GM21447 (cell line): Measurements from ENCODE around the gene SI.
"Not testable (repeated sequence)": the region's sequence is repeated elsewhere in the genome, so short reads cannot be mapped to it uniquely, and the experiment has no call there.

Experiments used
- ATAC-seq: cut with Tn5 transposase; IDR thresholded peaks from one replicate; pipeline ENCODE4 v1.9.1; 2021; ENCODE audit not compliant: unreplicated experiment

SI gene

GRCh38 chr3:165078293-165078692, at the start of gene SI:
SI (minus strand) TSS chr3:165078496; CDS start chr3:165076012, 2,484 bp downstream.
- no peak for ATAC-seq

DNA sequence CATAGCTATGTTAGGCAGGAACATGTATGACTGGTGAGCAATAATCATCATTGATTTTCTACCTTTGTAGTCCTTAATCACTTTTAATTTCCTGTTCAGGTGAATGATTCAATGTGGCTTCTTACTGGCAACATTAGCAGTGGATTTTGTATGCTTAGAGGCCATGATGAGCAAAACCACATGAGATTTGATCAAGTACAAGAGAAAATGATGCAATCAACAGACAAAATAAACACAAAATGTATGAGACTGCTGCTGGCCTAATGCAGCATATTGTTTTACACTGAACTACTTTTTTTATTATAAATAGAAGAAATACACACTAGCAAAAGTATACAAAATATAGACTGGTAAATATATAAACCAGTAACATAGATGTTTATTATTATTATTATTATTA, 47.5 kb upstream of the SI start:
- ATAC-seq: no peak

DNA sequence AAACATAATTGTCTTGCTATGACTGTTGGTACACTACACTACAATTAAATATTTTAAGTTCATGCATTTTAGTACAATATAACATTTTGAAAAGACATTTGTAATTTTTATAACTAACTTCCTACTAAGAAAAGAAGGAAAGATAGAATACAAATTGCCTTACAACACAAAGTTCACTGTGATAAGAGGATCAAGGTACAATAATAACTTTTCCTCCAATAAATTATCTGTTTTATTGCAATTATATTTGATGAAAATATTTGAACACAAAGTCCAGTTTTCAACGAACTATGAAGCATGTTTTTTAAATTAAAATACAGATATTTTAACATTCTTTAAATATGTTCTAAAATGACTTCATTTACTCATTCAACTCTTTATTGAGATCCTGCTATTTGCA, 33.1 kb upstream of the SI start:
- ATAC-seq: no peak

DNA sequence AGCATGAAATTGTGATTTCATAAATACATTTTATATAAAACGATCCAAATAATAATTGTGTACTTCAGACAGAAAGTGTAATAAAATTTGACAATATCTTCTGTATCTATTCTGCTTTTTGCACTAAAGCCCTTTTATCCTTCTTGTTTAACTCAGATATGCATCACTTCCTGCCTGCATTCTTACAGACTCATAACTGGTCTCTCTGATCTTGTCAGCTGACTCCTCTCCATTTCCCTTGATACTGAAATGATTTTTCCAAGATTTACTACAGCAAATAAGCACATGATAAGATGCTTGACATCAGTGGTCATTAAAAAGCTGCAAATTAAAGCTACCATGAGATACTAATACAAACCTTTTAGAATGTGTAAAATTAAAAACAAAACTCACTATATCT, 25.3 kb upstream of the SI start:
- ATAC-seq: no peak

DNA sequence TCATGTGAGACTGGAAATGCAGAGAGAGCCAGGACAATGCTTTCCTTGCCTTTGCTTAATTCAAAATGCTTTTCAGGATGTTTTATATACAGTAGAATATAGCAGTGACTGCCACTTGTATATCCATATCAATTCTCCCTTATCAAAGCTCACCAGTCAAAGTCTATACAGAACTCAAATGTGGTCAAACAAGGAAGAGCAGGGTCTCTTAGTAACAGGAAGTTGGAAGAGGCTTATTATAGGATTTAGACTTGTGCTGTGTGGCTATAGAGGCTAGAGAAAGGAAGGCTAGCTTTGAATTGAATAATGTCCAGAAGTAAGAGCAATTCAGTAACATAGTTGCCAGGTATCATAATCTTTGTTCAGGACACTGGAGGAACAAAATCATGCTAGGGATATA, 4.4 kb upstream of the SI start:
- no peak for ATAC-seq

DNA sequence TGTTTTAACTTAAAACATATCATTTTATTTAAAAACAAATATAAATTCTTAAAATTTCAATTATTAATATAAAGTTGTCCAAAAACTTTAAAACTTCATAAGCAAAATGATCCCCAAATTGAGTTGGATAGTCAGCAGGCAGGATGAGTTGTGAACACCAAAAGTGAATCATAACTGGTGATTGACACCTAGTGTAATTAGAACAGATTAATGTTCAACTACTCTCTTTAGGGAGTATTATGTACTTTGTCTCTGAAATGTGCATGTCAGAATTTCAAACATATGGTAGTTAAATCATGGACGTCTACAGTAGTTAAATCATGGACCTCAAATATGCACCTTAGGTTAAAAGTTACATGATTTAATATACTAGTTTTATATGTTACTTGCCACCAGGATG, 2.9 kb upstream of the SI start:
- ATAC-seq: no peak

- ATAC-seq: no peak
Measured at GRCh38 chr3:165075695-165076094, 2.6 kb downstream of the SI start.

- ATAC-seq: no peak
Measured at GRCh38 chr3:165070682-165071081, 7.6 kb downstream of the SI start.

- ATAC-seq: no peak
Measured at GRCh38 chr3:165056510-165056909, 21.8 kb downstream of the SI start.

GRCh38 chr3:165040186-165040585, 38.1 kb downstream of the SI start:
- ATAC-seq: no peak

DNA sequence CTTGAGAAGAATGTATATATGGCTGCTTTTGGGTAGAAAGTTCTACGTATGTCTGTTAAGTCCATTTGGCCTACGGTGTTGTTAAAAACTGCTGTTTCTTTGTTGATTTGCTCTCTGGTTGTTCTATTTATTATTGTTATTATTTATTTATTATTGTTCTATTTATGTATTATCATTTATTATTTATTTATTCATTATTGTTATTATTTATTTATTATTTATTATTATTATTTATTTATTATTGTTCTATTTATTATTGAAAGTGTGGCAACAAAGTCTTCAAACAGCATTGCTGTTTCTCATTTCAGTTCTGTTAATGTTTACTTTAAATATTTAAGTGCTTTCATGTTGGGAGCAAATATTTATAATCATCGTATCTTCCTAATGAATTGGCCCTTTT, 66.7 kb downstream of the SI start:
- no peak for ATAC-seq

DNA sequence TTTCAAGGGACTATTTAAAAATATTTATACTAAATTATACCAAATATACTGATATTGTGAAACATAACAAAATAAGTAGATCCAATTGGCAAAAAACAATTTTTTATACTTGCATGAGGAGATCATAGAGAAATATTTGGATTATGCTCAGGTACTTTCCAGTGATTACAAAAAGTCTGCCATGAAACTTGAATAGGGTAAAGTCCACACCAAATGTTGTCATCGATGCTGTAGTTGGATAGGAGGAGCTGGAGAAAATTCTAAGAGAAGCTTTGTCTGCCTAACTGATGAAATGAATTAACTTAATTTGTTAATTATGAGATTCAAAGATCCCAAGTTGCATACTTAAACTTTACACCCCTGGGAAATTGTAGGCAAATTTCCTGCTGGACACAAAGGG, 93.3 kb downstream of the SI start:
- ATAC-seq: no peak

DNA sequence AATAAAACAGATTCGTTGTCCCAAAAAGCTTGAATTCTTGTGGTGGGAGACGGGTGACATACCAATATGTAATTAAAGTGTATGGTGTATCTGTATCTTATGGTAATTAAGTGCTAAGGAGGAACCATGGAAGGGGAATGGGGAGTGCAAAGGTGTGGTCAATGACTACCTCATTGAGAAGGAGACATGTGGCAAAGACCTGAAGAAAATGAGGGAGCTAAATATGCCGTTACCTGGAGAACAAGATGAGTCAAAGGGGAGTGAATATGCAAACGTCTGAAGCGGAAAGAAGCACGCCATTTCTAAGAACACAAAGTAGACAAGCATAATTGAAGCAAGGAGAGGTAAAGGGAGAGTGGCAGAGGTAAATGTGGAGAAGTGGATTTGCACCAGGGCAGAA, 115.7 kb downstream of the SI start:
- ATAC-seq: no peak

- ATAC-seq: no peak
Measured at GRCh38 chr3:164952966-164953365, 125.3 kb downstream of the SI start.

DNA sequence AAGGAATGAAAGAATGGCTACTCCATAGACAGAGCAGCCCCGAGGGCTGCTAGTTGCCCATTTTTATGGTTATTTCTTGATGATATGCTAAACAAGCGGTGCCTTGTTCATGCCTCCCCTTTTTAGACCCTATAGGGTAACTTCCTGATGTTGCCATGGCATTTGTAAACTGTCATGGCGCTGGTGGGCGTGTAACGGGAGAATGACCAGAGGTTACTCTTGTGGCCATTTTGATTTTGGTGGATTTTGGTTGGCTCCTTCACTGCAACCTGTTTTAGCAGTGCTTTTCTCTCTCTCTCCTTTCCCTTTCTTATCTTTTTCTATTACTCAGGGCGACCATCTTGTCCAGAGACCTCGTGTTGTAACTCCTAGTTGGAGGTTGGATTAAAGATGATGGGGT, 126.9 kb downstream of the SI start:
- ATAC-seq: not testable (repeated sequence)

GRCh38 chr3:164940745-164941144, 137.6 kb downstream of the SI start:
- no peak for ATAC-seq

DNA sequence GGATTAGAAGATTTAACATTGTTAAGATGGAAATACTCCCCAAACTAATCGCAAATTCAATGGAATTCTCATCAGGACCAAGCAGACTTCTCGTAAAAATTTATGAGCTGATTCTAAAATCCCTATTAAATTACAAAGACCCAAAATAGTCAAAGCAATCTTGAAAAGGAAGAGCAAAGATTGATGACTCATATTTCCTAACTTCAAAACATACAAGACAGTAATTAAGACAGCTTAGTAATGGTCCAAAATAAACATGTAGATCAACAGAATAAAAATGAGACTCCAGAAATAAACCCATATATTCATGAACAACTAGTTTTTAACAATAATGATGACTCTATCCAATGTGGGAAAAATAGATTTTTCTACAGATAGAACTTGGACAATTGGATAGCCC, 148.7 kb downstream of the SI start:
- ATAC-seq: no peak
